GM13976 (cell line): Measurements from ENCODE around the gene EIF4G3.
"Not testable (repeated sequence)": the region's sequence is repeated elsewhere in the genome, so short reads cannot be mapped to it uniquely, and the experiment has no call there.

Experiments used
- DNase-seq: peaks from one replicate; pipeline ENCODE4 v3.0.0; 2012; ENCODE audit warnings: low spot score
- in situ Hi-C: fragments of 300-500 bp; cut with MboI; formaldehyde crosslinking; loops from one replicate; pipeline ENCODE4 v1.12.0; 2022; ENCODE audit warnings: low sequenced_read_pairs, mixed read lengths, inconsistent platforms; ENCODE audit not compliant: unreplicated experiment
- TF ChIP-seq, protein P1 (sequence below): IDR thresholded peaks from 2 replicates; pipeline ENCODE4 v1.5.1; 2012; ENCODE audit warnings: borderline replicate concordance, mild to moderate bottlenecking; ENCODE audit not compliant: insufficient read depth; ENCODE audit errors: extremely low read depth, missing control alignments, control extremely low read depth

The EIF4G3 gene

DNA sequence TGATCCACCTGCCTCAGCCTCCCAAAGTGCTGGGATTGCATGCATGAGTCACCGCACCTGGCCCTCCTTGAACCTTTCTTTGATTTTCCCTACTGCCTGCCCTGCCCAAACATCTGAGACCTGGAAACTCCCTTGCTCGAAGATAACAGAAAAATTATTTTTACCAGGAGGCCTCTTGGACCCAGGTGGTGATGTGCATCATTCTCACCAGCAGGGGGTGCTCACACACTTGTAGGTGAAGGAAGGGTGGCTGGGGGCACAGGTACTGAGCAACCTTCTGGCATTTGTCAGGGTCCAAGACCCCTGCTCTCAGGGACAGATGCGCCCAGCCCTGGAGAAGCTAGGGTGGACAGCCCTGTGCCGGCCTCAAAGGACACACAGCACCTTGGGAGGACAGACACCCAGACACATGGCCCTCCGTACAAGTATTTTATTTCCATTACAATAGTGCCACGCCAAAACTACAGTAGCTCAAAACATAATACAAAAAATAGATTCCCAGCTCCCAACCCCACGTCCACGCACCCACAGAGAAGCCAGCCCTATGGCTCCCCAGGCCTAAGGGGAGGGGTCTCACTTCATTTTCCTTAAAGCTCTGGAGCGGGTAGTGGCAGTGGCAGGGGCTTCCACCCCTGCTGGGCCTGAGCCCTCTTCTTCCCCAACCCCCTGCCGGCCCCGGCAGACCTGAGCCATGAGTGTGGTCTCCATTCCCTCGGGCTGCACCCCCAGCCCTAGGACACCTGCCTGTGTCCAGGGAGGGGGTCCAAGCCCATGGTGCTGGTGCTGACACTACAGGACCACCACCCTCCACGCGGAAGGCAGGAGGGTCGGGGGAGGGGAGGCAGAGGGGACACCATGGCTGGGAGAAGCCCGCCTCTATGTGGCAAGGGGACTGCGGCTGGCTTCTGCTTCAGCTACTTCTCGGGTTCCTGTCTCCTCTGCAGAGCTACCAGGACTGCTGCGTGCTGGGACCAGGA is 40.4 kb upstream of the EIF4G3 start:
- DNase-seq = peak; percentile 81
- in situ Hi-C loops = loop anchor here (25.0 kb wide), 1 partner anchor 680 kb away; no protein-coding TSS in a partner anchor
- TF ChIP-seq, protein P1, sequence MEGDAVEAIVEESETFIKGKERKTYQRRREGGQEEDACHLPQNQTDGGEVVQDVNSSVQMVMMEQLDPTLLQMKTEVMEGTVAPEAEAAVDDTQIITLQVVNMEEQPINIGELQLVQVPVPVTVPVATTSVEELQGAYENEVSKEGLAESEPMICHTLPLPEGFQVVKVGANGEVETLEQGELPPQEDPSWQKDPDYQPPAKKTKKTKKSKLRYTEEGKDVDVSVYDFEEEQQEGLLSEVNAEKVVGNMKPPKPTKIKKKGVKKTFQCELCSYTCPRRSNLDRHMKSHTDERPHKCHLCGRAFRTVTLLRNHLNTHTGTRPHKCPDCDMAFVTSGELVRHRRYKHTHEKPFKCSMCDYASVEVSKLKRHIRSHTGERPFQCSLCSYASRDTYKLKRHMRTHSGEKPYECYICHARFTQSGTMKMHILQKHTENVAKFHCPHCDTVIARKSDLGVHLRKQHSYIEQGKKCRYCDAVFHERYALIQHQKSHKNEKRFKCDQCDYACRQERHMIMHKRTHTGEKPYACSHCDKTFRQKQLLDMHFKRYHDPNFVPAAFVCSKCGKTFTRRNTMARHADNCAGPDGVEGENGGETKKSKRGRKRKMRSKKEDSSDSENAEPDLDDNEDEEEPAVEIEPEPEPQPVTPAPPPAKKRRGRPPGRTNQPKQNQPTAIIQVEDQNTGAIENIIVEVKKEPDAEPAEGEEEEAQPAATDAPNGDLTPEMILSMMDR = peak; percentile 79

DNA sequence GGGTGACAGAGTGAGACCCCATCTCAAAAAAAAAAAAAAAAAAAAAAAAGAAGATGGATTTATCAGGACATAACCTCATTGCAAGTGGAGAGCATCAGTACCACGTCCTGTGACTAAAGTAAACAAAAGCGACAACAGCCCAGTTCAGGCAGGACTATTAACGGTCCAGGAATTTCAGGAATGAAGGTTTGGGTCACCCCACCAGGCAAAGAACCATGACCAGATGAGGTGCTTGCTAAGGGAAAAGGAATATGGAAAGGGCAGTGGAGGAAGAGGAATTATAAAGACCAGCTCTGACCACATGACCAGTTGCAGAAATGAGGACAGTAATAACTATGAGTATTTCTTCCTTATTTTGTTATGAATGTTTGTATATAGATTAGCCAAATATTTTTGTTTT is 35.4 kb upstream of the EIF4G3 start:
- no peak for DNase-seq
- TF ChIP-seq, protein P1 = no peak
- in situ Hi-C loops = loop anchor here (25.0 kb wide), 1 partner anchor 675 kb away; no protein-coding TSS in a partner anchor

DNA sequence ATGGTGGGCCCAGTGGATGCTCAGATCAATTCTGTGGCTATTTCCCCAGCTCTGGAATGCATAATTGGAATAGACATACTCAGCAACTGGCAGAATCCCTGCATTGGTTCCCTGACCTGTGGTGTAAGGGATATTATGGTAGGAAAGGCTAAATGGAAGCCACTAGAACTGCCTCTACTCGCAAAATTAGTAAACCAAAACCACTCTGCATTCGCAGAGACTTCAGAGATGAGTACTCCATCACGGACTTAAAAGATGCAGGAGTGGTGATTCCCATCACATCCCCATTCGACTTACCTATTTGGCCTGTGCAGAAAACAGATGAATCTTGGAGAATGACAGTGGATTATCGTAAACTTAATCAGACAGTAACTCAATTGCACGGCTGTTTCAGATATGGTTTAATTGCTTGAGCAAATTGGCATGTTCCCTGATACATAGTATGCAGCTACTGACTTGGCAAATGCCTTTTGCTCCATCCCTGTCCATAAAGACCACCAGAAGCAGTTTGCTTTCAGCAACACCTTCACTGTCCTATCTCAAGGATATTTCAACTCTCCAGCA is 31.5 kb upstream of the EIF4G3 start:
- DNase-seq = not testable (repeated sequence)
- in situ Hi-C loops = loop anchor here (25.0 kb wide), 1 partner anchor 671 kb away; no protein-coding TSS in a partner anchor

DNA sequence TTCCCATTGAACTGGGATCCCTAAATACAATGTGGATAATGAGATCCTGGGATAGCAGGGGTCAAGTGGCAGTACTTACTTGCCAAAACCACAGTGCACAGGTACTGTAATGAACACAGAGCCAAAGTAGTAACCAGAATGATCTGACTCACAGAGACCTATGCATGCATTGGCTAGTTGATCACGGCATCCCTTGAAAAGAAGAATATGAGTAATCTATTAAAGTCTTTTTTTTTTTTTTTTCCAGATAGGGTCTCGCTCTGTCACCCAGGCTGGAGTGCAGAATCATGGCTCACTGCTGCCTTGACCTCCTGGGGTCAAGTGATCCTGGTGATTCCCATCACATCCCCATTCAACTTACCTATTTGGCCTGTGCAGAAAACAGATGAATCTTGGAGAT is 29.4 kb upstream of the EIF4G3 start:
- in situ Hi-C loops = loop anchor here (25.0 kb wide), 1 partner anchor 669 kb away; no protein-coding TSS in a partner anchor
- TF ChIP-seq, protein P1 = no peak
- no peak for DNase-seq

DNA sequence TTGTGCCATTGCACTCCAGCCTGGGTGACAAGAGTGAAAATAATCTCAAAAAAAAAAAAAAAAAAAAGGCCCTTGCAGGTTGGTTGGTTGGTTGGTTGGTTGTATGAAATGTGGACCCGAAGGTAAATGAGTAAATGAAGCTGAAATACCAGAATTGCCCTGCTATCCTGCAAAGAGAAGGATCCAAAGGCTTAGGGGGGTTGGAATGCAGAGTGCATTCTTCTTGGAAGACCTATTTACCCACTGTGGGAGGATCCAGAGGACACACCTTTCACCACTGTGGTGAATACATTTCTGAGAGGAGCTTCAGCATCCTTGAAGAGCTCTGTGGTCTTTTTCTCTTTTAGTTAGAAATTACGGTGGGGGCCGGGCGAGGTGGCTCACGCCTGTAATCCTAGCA is 28.7 kb upstream of the EIF4G3 start:
- no peak for DNase-seq
- in situ Hi-C loops = loop anchor here (25.0 kb wide), 1 partner anchor 668 kb away; no protein-coding TSS in a partner anchor
- TF ChIP-seq, protein P1 = no peak

DNA sequence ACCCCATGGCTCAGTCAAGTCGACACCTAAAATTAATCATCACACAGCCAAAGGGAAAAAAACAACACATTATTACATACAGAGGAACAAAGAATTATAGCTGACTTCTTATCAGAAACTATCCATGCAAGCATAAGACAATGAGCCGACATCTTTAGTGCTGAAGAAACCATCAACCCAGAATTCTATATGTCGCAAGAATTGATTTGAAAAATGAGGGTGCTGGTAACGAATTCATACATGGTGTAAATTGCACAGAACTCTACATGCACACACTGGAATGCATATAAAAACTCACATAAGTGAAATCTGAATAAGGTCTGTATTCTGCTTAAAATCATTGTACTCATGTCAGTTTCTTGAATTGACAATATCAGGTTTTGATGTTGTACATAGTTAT is 25.0 kb upstream of the EIF4G3 start:
- in situ Hi-C loops = loop anchor here (25.0 kb wide), 1 partner anchor 664 kb away; no protein-coding TSS in a partner anchor
- TF ChIP-seq, protein P1 = no peak
- no peak for DNase-seq

DNA sequence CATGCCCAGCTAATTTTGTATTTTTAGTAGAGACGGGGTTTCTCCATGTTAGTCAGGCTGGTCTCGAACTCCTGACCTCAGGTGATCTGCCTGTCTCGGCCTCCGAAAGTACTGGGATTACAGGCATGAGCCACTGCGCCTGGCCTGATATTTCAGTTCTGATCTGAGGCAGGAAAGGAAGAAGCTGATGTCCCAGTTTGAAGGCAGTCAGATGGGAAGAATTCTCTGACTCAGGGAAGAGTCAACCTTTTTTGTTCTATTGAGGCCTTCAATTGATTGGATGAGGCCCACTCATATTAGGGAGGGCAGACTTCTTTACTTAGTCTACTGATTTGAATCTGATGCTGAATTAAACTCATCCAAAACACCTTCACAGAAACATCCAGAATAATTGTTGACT is 24.5 kb upstream of the EIF4G3 start:
- not testable (repeated sequence) for DNase-seq
- in situ Hi-C loops = loop anchor here (25.0 kb wide), 1 partner anchor 664 kb away; no protein-coding TSS in a partner anchor
